WTC11 (cell line): ENCODE measurements around the gene NSMF. TPM values are rescaled to one million over a fixed set of nuclear protein-coding genes. Genes with fewer than 3 reads are reported as not detected.

Experiments
- ATAC-seq: fragments of 200-7000 bp; cut with Tn5 transposase; 2 replicates; pipeline ENCODE4 v1.10.0; 2021; ENCODE audit warnings: mild to moderate bottlenecking, moderate library complexity
- CTCF ChIA-PET: fragments of 300-600 bp; sonication (Branson Sonifier 250); formaldehyde crosslinking; loops from one replicate; lab custom pipeline; 2021; ENCODE audit warnings: antibody characterized with exemption; lab: Charles Lee
- POLR2A ChIA-PET: fragments of 350-600 bp; sonication (Branson Sonifier 250); formaldehyde crosslinking; loops from one replicate; lab custom pipeline; 2021; ENCODE audit warnings: antibody characterized with exemption; lab: Charles Lee
- DNase-seq: peaks from one replicate; pipeline ENCODE4 v3.0.0; 2021; ENCODE audit warnings: low spot score
- H3K27ac Mint-ChIP-seq: 2 replicates; pipeline ENCODE4 v1.8.0; 2021; ENCODE audit warnings: mixed read lengths
- H3K27me3 Mint-ChIP-seq: 2 replicates; pipeline ENCODE4 v1.8.0; 2021; ENCODE audit warnings: low read depth, mild to moderate bottlenecking, moderate library complexity, mixed read lengths
- H3K36me3 Mint-ChIP-seq: 2 replicates; pipeline ENCODE4 v1.8.0; 2021; ENCODE audit warnings: mixed read lengths
- H3K4me1 Mint-ChIP-seq: 2 replicates; pipeline ENCODE4 v1.8.0; 2022; ENCODE audit warnings: mixed read lengths
- H3K4me3 Mint-ChIP-seq: 2 replicates; pipeline ENCODE4 v1.8.0; 2021; ENCODE audit warnings: mild to moderate bottlenecking, moderate library complexity, mixed read lengths
- H3K9me3 Mint-ChIP-seq: 2 replicates; pipeline ENCODE4 v1.8.0; 2021; ENCODE audit warnings: mixed read lengths
- CREB1 ChIP-seq: sonication (generic); formaldehyde crosslinking; IDR thresholded peaks from 2 replicates; pipeline ENCODE4 v1.8.0; 2023; ENCODE audit warnings: mild to moderate bottlenecking, missing genetic modification reagents
- EMX1 ChIP-seq: fragments of 250-450 bp; sonication (Bioruptor Pico); IDR thresholded peaks from 2 replicates; pipeline ENCODE4 v1.8.0; 2021; ENCODE audit warnings: mild to moderate bottlenecking
- NFATC4 ChIP-seq: fragments of 250-450 bp; sonication (Bioruptor Pico); IDR thresholded peaks from 2 replicates; pipeline ENCODE4 v1.9.0; 2021; ENCODE audit warnings: mild to moderate bottlenecking
- SOX15 ChIP-seq: fragments of 250-450 bp; sonication (Bioruptor Pico); IDR thresholded peaks from 2 replicates; pipeline ENCODE4 v1.9.0; 2021; ENCODE audit warnings: mild to moderate bottlenecking
- TP53 ChIP-seq: sonication (generic); formaldehyde crosslinking; IDR thresholded peaks from 2 replicates; pipeline ENCODE4 v1.8.1; 2023; ENCODE audit warnings: mild to moderate bottlenecking, missing genetic modification reagents
- ZBTB21 ChIP-seq: sonication (generic); formaldehyde crosslinking; IDR thresholded peaks from 2 replicates; pipeline ENCODE4 v1.8.1; 2023; ENCODE audit warnings: mild to moderate bottlenecking, missing genetic modification reagents, borderline replicate concordance
- ZNF121 ChIP-seq: sonication (generic); formaldehyde crosslinking; IDR thresholded peaks from 2 replicates; pipeline ENCODE4 v1.8.0; 2023; ENCODE audit warnings: missing genetic modification reagents
- ZNF232 ChIP-seq: sonication (generic); formaldehyde crosslinking; IDR thresholded peaks from 2 replicates; pipeline ENCODE4 v1.8.0; 2022; ENCODE audit warnings: mild to moderate bottlenecking, missing genetic modification reagents
- ZNF416 ChIP-seq: fragments of 250-450 bp; sonication (Bioruptor Pico); IDR thresholded peaks from 2 replicates; pipeline ENCODE4 v1.9.0; 2021; ENCODE audit warnings: mild to moderate bottlenecking, inconsistent platforms
- total RNA-seq: library from RNA; stranded (reverse); gene quantifications from 3 replicates; pipeline ENCODE4 v1.2.3, GENCODE V29; 2021
- TF ChIP-seq, protein P1 (sequence below): sonication (generic); formaldehyde crosslinking; IDR thresholded peaks from 2 replicates; pipeline ENCODE4 v1.8.1; 2022; ENCODE audit warnings: mild to moderate bottlenecking, missing genetic modification reagents, moderate library complexity, borderline replicate concordance
- TF ChIP-seq, protein P2 (sequence below): sonication (generic); formaldehyde crosslinking; IDR thresholded peaks from 2 replicates; pipeline ENCODE4 v1.8.1; 2022; ENCODE audit warnings: missing genetic modification reagents, borderline replicate concordance
- TF ChIP-seq, protein P3 (sequence below): sonication (generic); formaldehyde crosslinking; IDR thresholded peaks from 2 replicates; pipeline ENCODE4 v1.8.0; 2022; ENCODE audit warnings: missing genetic modification reagents
- TF ChIP-seq, protein P4 (sequence below): sonication (generic); formaldehyde crosslinking; IDR thresholded peaks from 2 replicates; pipeline ENCODE4 v1.8.1; 2023; ENCODE audit warnings: mild to moderate bottlenecking, moderate library complexity, missing genetic modification reagents
- TF ChIP-seq, protein P5 (sequence below): fragments of 250-450 bp; sonication (Bioruptor Pico); IDR thresholded peaks from 2 replicates; pipeline ENCODE4 v1.9.0; 2021; ENCODE audit warnings: mild to moderate bottlenecking
- TF ChIP-seq, protein P6 (sequence below): fragments of 250-450 bp; sonication (Bioruptor Pico); IDR thresholded peaks from 2 replicates; pipeline ENCODE4 v1.9.0; 2021; ENCODE audit warnings: moderate library complexity, mild to moderate bottlenecking, inconsistent platforms, borderline replicate concordance
- TF ChIP-seq, protein P7 (sequence below): sonication (generic); formaldehyde crosslinking; conservative IDR thresholded peaks from 2 replicates; pipeline ENCODE4 v1.8.1; 2023; ENCODE audit warnings: mild to moderate bottlenecking, low read depth, missing genetic modification reagents, moderate library complexity
- TF ChIP-seq, protein P8 (sequence below): sonication (generic); formaldehyde crosslinking; IDR thresholded peaks from 2 replicates; pipeline ENCODE4 v1.8.1; 2022; ENCODE audit warnings: low read depth, mild to moderate bottlenecking, moderate library complexity, missing genetic modification reagents, borderline replicate concordance

NSMF gene
- total RNA-seq, 1 experiment from 2014 or later: 61.9 TPM

DNA sequence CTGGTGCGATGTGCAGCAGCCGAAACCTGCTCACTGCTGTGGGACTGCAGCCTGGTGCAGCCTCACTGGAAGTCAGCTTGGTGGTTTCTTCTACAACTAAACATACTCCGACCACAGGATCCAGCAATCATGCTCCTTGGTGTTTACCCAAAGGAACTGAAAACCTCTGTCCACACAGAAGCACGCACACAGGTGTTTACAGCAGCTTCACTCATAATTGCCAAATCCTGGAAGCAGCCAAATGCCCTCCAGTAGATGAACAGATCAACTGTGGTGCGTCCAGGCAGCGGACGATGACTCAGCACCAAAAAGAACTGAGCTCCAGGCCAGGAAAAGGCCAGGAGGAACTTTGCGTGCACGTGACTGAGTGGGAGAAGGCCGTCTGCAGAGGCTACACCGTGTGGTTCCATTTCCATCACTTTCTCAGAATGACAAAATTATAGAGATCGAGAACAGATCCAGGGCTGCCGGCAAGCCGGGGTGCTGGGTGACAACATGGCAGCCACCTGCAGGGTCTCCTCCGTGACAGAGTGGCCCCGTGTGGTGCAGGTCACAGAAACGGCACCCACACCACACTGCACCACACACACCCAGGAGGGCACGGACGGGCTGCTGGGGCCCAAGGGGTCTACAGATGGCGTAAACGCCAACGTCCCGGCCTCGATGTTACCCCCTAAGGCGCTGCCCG lies 23.1 kb upstream of the NSMF start (continued):
- TF ChIP-seq, protein P1, sequence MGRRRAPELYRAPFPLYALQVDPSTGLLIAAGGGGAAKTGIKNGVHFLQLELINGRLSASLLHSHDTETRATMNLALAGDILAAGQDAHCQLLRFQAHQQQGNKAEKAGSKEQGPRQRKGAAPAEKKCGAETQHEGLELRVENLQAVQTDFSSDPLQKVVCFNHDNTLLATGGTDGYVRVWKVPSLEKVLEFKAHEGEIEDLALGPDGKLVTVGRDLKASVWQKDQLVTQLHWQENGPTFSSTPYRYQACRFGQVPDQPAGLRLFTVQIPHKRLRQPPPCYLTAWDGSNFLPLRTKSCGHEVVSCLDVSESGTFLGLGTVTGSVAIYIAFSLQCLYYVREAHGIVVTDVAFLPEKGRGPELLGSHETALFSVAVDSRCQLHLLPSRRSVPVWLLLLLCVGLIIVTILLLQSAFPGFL (CRISPR knock-in tag): no peak
- no peak for TF ChIP-seq ZBTB21 (CRISPR knock-in tag)
- TF ChIP-seq EMX1 (CRISPR knock-in tag): no peak
- TF ChIP-seq, protein P2, sequence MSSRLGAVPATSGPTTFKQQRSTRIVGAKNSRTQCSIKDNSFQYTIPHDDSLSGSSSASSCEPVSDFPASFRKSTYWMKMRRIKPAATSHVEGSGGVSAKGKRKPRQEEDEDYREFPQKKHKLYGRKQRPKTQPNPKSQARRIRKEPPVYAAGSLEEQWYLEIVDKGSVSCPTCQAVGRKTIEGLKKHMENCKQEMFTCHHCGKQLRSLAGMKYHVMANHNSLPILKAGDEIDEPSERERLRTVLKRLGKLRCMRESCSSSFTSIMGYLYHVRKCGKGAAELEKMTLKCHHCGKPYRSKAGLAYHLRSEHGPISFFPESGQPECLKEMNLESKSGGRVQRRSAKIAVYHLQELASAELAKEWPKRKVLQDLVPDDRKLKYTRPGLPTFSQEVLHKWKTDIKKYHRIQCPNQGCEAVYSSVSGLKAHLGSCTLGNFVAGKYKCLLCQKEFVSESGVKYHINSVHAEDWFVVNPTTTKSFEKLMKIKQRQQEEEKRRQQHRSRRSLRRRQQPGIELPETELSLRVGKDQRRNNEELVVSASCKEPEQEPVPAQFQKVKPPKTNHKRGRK: no peak
- TF ChIP-seq, all 79 proteins: peak for 0

DNA sequence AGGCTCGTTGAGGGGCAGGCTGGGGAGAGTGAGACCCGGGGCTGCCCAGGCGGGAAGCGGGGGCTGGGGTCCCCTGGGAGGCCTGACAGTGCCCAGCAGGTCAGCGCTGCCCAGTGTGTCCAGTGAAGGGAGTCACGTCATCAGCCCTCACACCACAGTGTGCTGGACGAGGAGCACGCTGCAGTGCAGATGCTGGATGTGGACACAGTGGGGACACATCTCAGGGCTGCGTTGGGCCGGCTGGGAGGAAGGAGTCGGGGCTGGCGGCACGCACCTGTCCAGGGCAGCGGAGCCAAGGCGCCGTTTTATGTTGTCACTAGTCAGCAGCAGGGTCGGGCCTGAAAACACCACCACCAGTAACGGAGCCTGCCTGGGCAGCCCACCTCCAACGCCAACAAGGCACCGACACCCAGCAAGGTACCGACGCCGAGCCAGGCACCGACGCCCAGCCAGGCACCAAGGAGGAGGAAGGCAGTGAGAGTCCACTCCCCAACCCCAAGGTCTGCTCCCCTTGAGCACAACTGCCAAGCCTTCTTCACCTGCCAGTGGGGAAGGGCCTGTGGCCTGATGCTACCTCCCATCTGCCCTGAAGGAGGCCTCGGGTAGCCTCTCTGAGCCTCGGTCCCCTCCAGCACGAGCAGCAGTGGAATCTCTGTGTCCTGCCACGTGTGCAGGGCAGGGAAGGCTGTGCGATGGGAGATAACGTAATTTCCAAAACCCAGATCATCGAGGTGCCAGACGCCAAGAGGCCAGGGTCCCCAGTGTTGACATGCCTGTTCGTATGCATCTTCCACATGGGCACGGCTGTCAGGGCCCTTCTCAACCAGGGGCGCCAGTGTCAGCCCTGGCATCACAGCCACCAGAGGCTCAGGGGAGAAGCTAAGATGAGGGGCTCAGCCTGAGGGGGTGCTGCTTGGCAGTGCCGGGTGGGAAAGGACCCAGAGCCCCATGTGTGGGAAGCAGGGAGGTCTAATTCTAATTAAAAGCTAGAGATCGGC lies 21.9 kb upstream of the NSMF start:
- Mint-ChIP-seq H3K27ac (no peak overlapping the region), H3K9me3 (peaks cover 4% of the 10 kb centered on the region), H3K4me1 (0 out of 2 replicates have a peak, but pooled peaks cover 4% of the 10 kb centered on the region), H3K36me3 (peaks cover 2% of the 10 kb centered on the region; the same call in 1 of the 2 replicates), H3K27me3 (no peaks in the 10 kb centered on the region), H3K4me3 (no peak overlapping the region)
- DNase-seq (no peak), ATAC-seq (no peak)
- ChIA-PET POLR2A (no interaction called here), CTCF (interaction anchor here (0.8 to 1.6 kb wide), 2 partner anchors 58 to 194 kb away, joined by 3 to 5 read pairs; partner anchors contain the start of genes EXD3 and NOXA1)
- TF ChIP-seq ZNF232 (CRISPR knock-in tag) (no peak), NFATC4 (CRISPR knock-in tag) (no peak), CREB1 (CRISPR knock-in tag) (no peak), ZNF416 (no peak), SOX15 (no peak), ZNF121 (no peak), TP53 (CRISPR knock-in tag) (no peak)
- TF ChIP-seq, protein P3, sequence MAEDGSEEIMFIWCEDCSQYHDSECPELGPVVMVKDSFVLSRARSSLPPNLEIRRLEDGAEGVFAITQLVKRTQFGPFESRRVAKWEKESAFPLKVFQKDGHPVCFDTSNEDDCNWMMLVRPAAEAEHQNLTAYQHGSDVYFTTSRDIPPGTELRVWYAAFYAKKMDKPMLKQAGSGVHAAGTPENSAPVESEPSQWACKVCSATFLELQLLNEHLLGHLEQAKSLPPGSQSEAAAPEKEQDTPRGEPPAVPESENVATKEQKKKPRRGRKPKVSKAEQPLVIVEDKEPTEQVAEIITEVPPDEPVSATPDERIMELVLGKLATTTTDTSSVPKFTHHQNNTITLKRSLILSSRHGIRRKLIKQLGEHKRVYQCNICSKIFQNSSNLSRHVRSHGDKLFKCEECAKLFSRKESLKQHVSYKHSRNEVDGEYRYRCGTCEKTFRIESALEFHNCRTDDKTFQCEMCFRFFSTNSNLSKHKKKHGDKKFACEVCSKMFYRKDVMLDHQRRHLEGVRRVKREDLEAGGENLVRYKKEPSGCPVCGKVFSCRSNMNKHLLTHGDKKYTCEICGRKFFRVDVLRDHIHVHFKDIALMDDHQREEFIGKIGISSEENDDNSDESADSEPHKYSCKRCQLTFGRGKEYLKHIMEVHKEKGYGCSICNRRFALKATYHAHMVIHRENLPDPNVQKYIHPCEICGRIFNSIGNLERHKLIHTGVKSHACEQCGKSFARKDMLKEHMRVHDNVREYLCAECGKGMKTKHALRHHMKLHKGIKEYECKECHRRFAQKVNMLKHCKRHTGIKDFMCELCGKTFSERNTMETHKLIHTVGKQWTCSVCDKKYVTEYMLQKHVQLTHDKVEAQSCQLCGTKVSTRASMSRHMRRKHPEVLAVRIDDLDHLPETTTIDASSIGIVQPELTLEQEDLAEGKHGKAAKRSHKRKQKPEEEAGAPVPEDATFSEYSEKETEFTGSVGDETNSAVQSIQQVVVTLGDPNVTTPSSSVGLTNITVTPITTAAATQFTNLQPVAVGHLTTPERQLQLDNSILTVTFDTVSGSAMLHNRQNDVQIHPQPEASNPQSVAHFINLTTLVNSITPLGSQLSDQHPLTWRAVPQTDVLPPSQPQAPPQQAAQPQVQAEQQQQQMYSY (CRISPR knock-in tag): no peak
- TF ChIP-seq, protein P4, sequence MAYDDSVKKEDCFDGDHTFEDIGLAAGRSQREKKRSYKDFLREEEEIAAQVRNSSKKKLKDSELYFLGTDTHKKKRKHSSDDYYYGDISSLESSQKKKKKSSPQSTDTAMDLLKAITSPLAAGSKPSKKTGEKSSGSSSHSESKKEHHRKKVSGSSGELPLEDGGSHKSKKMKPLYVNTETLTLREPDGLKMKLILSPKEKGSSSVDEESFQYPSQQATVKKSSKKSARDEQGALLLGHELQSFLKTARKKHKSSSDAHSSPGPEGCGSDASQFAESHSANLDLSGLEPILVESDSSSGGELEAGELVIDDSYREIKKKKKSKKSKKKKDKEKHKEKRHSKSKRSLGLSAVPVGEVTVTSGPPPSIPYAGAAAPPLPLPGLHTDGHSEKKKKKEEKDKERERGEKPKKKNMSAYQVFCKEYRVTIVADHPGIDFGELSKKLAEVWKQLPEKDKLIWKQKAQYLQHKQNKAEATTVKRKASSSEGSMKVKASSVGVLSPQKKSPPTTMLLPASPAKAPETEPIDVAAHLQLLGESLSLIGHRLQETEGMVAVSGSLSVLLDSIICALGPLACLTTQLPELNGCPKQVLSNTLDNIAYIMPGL (CRISPR knock-in tag): no peak
- TF ChIP-seq, protein P5, sequence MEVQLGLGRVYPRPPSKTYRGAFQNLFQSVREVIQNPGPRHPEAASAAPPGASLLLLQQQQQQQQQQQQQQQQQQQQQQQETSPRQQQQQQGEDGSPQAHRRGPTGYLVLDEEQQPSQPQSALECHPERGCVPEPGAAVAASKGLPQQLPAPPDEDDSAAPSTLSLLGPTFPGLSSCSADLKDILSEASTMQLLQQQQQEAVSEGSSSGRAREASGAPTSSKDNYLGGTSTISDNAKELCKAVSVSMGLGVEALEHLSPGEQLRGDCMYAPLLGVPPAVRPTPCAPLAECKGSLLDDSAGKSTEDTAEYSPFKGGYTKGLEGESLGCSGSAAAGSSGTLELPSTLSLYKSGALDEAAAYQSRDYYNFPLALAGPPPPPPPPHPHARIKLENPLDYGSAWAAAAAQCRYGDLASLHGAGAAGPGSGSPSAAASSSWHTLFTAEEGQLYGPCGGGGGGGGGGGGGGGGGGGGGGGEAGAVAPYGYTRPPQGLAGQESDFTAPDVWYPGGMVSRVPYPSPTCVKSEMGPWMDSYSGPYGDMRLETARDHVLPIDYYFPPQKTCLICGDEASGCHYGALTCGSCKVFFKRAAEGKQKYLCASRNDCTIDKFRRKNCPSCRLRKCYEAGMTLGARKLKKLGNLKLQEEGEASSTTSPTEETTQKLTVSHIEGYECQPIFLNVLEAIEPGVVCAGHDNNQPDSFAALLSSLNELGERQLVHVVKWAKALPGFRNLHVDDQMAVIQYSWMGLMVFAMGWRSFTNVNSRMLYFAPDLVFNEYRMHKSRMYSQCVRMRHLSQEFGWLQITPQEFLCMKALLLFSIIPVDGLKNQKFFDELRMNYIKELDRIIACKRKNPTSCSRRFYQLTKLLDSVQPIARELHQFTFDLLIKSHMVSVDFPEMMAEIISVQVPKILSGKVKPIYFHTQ: no peak
- TF ChIP-seq, protein P6, sequence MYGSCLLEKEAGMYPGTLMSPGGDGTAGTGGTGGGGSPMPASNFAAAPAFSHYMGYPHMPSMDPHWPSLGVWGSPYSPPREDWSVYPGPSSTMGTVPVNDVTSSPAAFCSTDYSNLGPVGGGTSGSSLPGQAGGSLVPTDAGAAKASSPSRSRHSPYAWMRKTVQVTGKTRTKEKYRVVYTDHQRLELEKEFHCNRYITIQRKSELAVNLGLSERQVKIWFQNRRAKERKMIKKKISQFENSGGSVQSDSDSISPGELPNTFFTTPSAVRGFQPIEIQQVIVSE: no peak
- TF ChIP-seq, protein P7, sequence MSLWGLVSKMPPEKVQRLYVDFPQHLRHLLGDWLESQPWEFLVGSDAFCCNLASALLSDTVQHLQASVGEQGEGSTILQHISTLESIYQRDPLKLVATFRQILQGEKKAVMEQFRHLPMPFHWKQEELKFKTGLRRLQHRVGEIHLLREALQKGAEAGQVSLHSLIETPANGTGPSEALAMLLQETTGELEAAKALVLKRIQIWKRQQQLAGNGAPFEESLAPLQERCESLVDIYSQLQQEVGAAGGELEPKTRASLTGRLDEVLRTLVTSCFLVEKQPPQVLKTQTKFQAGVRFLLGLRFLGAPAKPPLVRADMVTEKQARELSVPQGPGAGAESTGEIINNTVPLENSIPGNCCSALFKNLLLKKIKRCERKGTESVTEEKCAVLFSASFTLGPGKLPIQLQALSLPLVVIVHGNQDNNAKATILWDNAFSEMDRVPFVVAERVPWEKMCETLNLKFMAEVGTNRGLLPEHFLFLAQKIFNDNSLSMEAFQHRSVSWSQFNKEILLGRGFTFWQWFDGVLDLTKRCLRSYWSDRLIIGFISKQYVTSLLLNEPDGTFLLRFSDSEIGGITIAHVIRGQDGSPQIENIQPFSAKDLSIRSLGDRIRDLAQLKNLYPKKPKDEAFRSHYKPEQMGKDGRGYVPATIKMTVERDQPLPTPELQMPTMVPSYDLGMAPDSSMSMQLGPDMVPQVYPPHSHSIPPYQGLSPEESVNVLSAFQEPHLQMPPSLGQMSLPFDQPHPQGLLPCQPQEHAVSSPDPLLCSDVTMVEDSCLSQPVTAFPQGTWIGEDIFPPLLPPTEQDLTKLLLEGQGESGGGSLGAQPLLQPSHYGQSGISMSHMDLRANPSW (CRISPR knock-in tag): no peak
- TF ChIP-seq, protein P8, sequence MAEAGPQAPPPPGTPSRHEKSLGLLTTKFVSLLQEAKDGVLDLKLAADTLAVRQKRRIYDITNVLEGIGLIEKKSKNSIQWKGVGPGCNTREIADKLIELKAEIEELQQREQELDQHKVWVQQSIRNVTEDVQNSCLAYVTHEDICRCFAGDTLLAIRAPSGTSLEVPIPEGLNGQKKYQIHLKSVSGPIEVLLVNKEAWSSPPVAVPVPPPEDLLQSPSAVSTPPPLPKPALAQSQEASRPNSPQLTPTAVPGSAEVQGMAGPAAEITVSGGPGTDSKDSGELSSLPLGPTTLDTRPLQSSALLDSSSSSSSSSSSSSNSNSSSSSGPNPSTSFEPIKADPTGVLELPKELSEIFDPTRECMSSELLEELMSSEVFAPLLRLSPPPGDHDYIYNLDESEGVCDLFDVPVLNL (CRISPR knock-in tag): no peak
